ENCODE data around the gene NEUROD6. TPM values are rescaled to one million over a fixed set of nuclear protein-coding genes. Genes with fewer than 3 reads are reported as not detected.

The NEUROD6 gene
- total RNA-seq, 4 donors from 2014 or later = not detected

GRCh38 chr7:31335161-31335856 lies 5.2 kb downstream of the NEUROD6 start:
- Histone ChIP-seq H3K4me1 (peaks cover 0 to 11% (median 0%) of the 10 kb centered on the region in 4 donors), H3K27me3 (peaks cover 0 to 37% of the 10 kb centered on the region in 2 donors)

GRCh38 chr7:31333291-31333690 lies 7.2 kb downstream of the NEUROD6 start:
- Histone ChIP-seq H3K4me3 (no peak overlapping the region), H3K27ac (no peak overlapping the region), H3K4me1 (peaks cover 0 to 11% (median 0%) of the 10 kb centered on the region in 4 donors), H3K36me3 (no peaks in the 10 kb centered on the region), H3K9me3 (peaks cover 0 to 4% (median 0%) of the 10 kb centered on the region in 4 donors), H3K27me3 (peaks cover 0 to 25% of the 10 kb centered on the region in 2 donors)
- TF ChIP-seq POLR2A (IDR thresholded peaks at IDR 0.05) (no peak), CTCF (IDR thresholded peaks at IDR 0.05) (no peak), EP300 (IDR thresholded peaks at IDR 0.05) (no peak)
- WGBS, 2 donors = 81 to 95% methylated on average over 2 of the region's 2 CpGs
- DNase-seq (ENCODE audit: low spot score in 2 of 2) = no peak

More at GRCh38 chr7:31335161-31335856, 5.2 kb downstream of the NEUROD6 start:
- Histone ChIP-seq H3K4me3 (peak overlapping the region in 1 of 4 donors; percentile 23), H3K9me3 (peaks cover 0 to 4% (median 0%) of the 10 kb centered on the region in 4 donors), H3K36me3 (no peaks in the 10 kb centered on the region), H3K27ac (no peak overlapping the region)
- TF ChIP-seq CTCF (IDR thresholded peaks at IDR 0.05) (no peak), POLR2A (IDR thresholded peaks at IDR 0.05) (no peak), EP300 (IDR thresholded peaks at IDR 0.05) (no peak)
- WGBS, 2 donors = 46 to 52% methylated on average over 16 of the region's 16 CpGs
- DNase-seq (ENCODE audit: low spot score in 2 of 2) = no peak

GRCh38 chr7:31327071-31327470 lies 13.5 kb downstream of the NEUROD6 start:
- WGBS, 2 donors = 42 to 57% methylated on average over 2 of the region's 2 CpGs
- TF ChIP-seq EP300 (IDR thresholded peaks at IDR 0.05) = no peak
- no peak for TF ChIP-seq POLR2A (IDR thresholded peaks at IDR 0.05)
- no peak for TF ChIP-seq CTCF (IDR thresholded peaks at IDR 0.05)

GRCh38 chr7:31326416-31326815 lies 14.1 kb downstream of the NEUROD6 start:
- H3K27me3 ChIP-seq = no peaks in the 10 kb centered on the region
- no peak for DNase-seq (ENCODE audit: low spot score in 2 of 2)
- WGBS, 2 donors = 62 to 68% methylated on average over 2 of the region's 2 CpGs

More at GRCh38 chr7:31327071-31327470, 13.5 kb downstream of the NEUROD6 start:
- Histone ChIP-seq H3K4me1 (no peaks in the 10 kb centered on the region), H3K4me3 (no peak overlapping the region), H3K36me3 (no peaks in the 10 kb centered on the region), H3K27ac (no peak overlapping the region), H3K27me3 (no peaks in the 10 kb centered on the region), H3K9me3 (peaks cover 0 to 2% (median 0%) of the 10 kb centered on the region in 4 donors)
- DNase-seq (ENCODE audit: low spot score in 2 of 2) = no peak

More at GRCh38 chr7:31326416-31326815, 14.1 kb downstream of the NEUROD6 start:
- Histone ChIP-seq H3K36me3 (no peaks in the 10 kb centered on the region), H3K9me3 (peaks cover 0 to 2% (median 0%) of the 10 kb centered on the region in 4 donors), H3K4me1 (no peaks in the 10 kb centered on the region), H3K27ac (no peak overlapping the region), H3K4me3 (no peak overlapping the region)
- TF ChIP-seq EP300 (IDR thresholded peaks at IDR 0.05) = no peak
- no peak for TF ChIP-seq CTCF (IDR thresholded peaks at IDR 0.05)
- TF ChIP-seq POLR2A (IDR thresholded peaks at IDR 0.05) = no peak

Data from tibial nerve (tissue), 4 donors.